Body of pancreas (tissue), 4 donors: ENCODE results near the gene SLC26A4.

Experiments used
- CTCF ChIP-seq, 7 experiments: fragments of 450-650 bp in 4 of 7; fragments of 200-600 bp in 3 of 7; sonication (generic) in 3 of 7; IDR thresholded peaks; one replicate each; pipeline ENCODE4 v1.5.1; 2016 to 2019; ENCODE audit warnings: antibody characterized with exemption in 7 of 7
- POLR2A ChIP-seq, 3 donors: fragments of 450-650 bp; IDR thresholded peaks; one replicate each; pipeline ENCODE4 v1.6.1; 2016; ENCODE audit warnings: antibody characterized with exemption in 3 of 3, mild to moderate bottlenecking in 2 of 3

DNA sequence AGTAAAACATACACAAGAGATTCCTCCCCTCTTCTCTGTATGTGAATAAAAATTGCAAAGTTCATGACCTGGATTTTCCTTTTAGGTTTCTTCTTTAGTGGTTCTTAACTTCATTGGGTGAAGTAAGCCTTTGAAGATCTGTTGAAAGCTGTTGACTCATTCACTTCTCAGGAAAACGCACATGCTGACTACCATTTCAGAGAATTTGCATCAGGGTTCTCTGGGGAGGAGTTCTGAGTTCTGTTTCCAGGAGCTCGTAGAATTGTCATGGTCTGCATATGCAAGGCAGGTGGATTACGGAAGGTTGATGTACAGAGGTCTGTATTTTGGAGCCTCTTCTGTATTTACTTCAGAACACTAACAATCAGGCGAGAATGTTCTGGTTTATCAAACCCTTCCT is 962 bp upstream of the SLC26A4 start:
- TF ChIP-seq CTCF (IDR thresholded peaks at IDR 0.05) (no peak), POLR2A (IDR thresholded peaks at IDR 0.05) (no peak)
